DND-41 (cell line): ENCODE data around the gene GRID2.

Experiments used
- EZH2 ChIP-seq: IDR thresholded peaks from 3 replicates; pipeline ENCODE4 v1.6.1; 2012; ENCODE audit warnings: borderline replicate concordance, low read depth, mild to moderate bottlenecking, moderate library complexity, low read length, inconsistent platforms; ENCODE audit not compliant: severe bottlenecking
- TF ChIP-seq, protein P1 (sequence below): IDR thresholded peaks from 2 replicates; pipeline ENCODE4 v1.5.1; 2012; ENCODE audit warnings: borderline replicate concordance, low read length, moderate library complexity, mild to moderate bottlenecking; ENCODE audit not compliant: poor library complexity, severe bottlenecking; ENCODE audit errors: extremely low read depth

DNA sequence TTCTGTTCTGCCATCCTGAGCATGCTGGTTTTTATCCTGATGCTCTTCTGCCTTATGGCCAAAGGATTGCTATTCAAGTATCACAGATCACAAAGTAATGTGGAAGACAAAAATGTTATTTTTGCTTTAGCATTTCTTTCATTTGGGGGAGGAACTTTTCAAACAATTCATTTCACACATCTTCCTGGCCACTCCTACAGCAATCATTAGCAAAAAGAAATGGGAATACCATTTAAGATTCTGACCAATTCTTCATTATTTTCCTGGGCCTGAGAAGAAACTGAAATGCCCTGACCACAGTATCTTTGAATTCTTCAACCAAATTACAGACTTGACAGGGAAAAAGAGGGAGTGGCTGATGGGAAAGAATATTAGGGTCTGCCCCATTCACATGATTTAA, 38.0 kb upstream of the GRID2 start:
- TF ChIP-seq, protein P1, sequence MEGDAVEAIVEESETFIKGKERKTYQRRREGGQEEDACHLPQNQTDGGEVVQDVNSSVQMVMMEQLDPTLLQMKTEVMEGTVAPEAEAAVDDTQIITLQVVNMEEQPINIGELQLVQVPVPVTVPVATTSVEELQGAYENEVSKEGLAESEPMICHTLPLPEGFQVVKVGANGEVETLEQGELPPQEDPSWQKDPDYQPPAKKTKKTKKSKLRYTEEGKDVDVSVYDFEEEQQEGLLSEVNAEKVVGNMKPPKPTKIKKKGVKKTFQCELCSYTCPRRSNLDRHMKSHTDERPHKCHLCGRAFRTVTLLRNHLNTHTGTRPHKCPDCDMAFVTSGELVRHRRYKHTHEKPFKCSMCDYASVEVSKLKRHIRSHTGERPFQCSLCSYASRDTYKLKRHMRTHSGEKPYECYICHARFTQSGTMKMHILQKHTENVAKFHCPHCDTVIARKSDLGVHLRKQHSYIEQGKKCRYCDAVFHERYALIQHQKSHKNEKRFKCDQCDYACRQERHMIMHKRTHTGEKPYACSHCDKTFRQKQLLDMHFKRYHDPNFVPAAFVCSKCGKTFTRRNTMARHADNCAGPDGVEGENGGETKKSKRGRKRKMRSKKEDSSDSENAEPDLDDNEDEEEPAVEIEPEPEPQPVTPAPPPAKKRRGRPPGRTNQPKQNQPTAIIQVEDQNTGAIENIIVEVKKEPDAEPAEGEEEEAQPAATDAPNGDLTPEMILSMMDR, result no peak
- TF ChIP-seq EZH2, result no peak
